Medulla oblongata (tissue), 1 donor: ENCODE results near the gene PVRIG.
"Not testable (repeated sequence)": the region's sequence is repeated elsewhere in the genome, so short reads cannot be mapped to it uniquely, and the experiment has no call there.

ENCODE experiments used
- DNase-seq: peaks from one replicate; pipeline ENCODE4 v3.0.0-alpha.2; 2015; ENCODE audit errors: extremely low spot score

Gene PVRIG

DNA sequence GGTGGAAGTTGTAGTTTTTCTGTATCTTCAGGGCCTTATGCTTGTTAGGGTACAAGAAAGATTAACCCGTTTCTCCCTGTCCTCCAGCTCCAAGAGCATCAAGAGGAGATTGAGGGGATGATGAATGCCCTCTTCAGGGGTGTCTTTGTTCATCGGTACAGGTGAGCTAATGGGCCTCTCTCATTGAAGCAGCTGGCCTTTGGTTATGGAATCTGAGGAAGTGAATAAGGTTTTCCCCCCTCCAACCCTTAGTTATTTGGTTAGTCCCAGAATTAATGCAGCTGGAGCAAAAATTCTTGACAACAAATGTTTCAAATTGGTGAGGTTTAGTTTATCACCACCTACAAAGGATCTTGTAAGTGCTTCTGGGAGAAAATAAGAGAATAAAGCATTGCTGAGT is 24.5 kb upstream of the PVRIG start:
- DNase-seq = no peak

DNA sequence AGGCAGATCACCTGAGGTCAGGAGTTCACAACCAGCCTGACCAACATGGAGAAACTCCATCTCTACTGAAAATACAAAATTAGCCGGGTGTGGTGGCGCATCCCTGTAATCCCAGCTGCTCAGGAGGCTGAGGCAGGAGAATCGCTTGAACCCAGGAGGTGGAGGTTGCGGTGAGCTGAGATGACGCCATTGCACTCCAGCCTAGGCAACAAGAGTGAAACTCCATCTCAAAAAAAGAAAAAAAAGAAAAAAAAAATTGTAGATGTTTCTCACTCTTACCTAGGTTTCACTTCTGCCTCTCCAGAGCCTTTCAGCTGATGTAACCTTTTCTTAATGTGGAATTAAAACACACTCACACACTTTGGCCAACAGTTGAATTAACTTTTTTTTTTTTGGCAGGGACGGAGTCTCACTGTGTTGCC is 23.8 kb upstream of the PVRIG start:
- DNase-seq = not testable (repeated sequence)

DNA sequence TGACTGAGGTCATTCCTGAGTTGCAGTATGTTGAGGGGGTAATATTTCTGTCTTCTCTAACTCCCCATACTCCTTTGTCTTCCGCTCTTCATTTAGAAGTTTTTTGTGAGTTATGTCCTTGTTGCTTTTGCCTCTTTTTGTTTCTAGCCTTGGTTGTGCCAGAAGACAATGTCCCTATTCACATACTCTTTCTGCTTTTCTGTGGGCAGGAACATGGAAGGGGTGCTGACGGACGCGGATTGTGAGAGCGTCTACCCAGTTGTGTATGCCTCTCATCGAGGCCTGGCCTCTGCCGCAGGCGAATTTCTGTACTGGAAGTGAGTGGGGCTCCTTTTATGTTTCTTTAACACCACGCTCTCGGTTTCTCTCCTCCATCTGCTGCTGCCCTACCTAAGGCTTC is 21.5 kb upstream of the PVRIG start:
- peak; percentile 52 for DNase-seq

DNA sequence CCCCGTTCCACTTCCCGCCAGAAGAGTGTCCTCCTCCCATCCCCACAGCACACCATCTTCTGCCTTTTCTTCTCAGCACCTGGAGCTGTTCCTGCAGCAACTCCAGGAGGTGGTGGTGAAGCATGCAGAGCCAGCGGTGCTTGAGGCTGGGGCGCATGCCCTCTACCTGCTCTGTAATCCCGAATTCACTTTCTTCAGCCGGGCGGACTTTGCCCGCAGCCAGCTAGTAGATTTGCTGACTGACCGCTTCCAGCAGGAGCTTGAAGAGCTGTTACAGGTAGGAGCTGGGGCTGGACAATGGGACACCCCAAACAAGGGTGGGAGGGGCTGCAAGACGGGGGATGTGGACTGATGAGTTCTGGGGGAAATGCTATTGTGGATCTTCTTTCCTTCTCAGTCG is 19.1 kb upstream of the PVRIG start:
- no peak for DNase-seq

DNA sequence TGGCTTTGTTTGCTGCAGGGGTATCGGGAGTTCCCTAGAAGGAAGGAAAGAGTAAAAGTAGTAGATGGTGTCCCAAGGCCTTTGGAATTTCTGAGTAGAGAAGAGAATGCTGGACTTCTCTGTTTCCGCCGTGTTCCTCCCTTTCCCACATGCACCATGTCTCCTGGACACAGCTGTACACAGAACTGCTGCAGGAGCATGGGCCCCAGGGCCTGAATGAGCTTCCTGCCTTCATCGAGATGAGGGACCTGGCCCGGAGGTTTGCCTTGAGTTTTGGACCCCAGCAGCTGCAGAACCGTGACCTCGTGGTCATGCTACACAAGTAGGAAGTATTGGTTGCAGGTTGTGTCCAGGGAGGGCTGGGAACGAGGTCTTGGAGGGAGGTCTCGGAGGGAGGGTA is 15.3 kb upstream of the PVRIG start:
- no peak for DNase-seq

DNA sequence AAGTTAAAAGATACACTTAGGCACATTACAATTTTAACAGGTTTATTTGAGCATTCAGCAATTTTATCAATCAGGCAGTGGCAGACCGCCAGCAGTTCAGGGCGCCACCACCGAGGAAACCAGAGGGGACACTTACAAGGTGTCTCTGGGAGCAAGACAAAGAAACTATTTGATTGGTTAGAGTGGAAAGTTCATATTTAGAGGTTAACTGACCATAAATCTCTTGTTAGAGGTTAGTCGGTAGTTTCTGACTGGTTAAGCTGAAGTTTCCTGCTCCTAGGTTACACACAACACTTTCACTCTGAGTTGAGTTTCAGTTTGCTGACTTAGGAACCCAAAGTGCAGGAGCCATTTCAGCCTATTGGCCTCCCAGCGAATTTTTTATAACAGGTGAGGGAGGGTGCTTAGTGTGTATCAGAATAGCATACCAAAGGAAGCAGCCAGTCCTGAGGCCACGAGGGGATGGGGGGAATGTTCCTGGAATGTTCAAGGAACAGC is 10.8 kb upstream of the PVRIG start:
- DNase-seq = no peak

DNA sequence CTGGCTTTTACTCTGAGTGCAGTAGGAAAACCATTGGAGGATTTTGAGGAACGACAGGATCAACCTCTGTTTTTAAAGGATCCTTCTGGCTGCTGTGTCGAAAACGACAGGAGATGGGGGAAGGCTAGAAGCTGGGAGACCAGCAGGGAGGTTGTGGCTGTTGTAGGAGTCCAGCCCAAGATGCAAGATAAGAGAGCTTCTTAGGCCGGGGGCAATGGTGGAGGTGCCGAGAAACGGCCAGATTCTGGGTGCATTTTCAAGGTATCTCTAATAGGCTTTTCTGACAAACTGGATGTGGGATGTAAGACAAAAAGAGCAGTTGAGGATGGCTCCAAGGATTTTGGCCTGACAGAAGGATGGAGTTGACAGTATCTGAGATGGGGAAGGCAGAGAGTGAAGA is 10.3 kb upstream of the PVRIG start:
- DNase-seq = no peak

DNA sequence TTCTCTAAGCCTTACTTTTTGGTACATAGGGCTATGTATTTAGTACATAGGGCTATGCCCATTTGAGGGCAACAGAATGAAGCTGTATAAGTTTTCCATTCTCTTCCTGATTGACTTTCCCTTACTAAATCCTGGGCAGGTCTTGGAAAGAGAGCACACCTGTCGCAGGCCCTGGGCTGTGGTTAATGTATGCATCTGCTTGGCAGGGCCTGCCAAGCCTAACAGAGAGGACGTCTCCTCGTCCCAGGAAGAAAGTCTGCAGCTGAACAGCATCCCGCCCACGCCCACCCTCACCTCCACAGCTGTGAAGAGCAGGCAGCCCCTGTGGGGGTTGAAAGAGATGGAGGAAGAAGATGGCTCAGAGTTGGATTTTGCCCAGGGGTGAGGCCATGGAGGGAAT is 8.9 kb upstream of the PVRIG start:
- no peak for DNase-seq

DNA sequence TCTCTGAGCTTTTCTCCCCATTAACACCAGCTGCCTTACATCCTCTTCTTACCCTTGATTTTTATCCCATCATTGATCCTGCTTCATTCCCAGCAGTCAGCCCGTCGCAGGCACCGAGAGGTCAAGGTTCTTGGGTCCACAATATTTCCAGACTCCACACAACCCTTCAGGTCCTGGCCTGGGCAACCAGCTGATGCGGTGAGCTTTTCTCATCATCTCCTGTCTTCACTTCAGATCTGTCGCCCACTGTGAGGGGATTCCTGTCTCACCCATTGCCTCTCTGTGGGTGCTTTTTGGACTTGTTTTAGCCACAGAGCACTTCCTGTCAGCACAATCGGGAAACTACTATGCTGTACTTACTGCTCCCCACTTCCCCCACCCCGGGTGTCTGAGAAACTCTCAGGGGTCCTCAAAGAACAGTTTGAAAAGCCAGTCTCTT is 8.4 kb upstream of the PVRIG start:
- no peak for DNase-seq

DNA sequence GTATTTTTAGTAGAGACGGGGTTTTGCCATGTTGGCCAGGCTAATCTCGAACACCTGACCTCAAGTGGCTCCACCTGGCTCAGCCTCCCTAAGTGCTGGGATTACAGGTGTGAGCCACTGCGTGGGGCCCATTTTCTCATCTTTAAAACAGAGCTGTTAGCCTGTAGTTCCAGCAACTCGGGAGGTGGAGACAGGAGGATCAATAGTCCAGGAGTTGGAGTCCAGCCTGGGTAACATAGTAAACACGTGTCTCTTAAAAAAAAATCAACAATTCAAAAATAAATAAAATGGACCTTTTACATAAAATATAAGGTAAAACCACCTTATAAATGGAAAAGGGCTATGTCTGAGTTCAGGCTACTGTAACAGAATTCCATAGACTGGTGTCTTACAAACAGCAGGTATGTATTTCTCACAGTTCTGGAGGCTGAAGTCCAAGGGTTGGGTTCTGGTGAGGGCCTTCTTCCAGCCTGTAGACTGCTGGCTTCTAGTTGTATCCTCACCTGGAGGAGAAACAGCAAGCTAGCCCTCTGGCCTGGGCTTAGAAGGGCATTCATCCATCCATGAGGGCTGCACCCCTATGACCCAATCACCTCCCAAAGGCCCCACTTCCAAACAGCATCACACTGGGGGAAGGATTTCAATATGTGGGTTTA is 7.0 kb upstream of the PVRIG start:
- no peak for DNase-seq

DNA sequence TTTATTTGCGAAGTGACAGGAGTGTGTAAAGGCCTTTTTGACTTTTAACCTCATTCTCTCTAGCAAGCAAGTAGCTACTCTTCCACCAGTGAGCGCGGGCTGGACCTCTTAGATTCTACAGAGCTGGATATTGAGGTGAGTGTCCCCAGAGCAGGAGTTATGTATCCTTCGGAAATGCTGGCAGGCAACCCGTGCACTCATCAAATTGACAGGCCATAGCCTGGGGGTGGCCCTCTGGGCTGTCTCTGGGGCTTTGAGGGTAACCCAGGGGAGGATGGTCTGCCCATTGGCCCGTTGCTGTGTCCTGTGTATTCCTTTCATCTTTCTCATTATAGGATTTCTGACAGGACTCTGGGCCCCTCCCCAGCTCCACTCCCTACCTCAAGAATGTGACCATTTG is 6.1 kb upstream of the PVRIG start:
- no peak for DNase-seq

DNA sequence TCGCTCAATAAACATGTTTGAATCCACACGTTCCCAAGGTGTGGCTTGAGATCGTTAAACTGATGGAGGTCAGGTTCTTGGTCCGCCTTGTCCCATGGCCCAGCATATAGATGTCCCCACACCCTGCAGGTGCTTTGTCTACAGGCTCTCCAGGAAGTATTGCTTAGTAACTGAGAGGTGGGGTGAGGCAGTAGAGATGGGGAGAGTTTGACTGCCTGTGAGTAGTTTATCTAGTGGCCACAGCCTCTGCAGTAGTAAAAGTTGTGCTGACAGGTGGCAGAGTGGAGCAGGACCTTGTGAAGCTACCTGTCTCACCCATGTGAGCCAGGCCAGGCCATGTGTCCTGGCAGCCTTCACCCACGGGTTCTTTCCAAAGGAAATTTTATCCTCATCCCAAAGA is 5.4 kb upstream of the PVRIG start:
- DNase-seq = not testable (repeated sequence)

DNA sequence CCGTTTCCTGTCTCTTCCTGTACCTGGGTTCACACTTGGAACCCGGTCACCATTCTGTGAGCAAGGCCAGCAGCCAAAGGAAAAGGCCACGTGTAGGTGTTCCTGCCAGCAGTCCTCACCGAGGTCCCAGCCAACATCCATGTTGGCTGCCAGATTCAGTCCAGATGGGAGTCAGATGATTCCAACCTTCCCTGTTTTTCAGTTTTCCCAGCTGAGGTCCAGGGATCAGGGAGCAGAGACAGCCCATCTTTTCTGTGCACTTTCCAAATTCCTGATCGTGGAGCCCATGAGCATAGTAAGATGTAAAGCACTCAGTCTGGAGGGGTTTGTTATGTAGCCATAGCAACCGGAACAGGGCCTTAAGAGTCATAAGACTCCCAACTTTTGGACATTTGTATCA is 3.9 kb upstream of the PVRIG start:
- peak; percentile 69 for DNase-seq

DNA sequence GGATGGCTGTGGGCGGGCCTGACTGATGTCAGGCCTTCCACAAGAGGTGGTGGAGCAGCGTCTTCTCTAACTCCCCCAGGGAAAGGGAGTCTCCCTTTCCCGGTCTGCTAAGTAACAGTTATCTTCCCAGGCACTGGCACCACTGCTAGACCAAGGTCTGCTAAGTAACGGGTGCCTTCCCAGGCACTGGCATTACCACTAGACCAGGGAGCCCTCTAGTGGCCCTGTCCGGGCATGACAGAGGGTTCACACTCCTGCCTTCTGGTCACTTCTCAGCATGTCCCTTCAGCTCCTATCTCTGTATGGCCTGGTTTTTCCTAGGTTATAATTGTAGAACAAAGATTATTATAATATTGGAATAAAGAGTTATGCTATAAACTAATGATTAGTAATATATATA is 1.8 kb upstream of the PVRIG start:
- not testable (repeated sequence) for DNase-seq

DNA sequence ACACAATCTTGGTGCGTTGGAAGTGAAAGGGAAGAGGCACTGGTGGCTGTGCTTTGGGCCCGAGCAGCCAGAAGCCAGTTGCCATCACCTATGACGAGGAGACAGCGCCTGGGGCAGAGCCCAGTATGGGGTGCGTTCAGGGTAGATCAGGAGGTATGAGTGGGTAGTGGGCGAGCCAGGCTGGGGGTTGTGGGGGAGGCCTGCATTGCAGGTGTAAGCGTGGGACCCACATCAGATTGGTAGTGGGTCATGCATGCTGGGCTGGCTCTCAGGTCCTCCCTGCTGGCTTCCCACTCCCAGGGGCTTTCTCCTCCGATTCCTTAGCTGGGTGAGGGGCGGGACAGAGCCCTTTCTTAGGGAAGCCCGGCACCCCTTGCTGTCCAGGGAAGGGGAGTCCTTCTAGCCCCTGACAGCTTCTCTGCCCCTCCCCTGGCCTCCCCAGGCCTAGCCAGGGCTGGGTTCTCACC is 445 bp upstream of the PVRIG start:
- no peak for DNase-seq

DNA sequence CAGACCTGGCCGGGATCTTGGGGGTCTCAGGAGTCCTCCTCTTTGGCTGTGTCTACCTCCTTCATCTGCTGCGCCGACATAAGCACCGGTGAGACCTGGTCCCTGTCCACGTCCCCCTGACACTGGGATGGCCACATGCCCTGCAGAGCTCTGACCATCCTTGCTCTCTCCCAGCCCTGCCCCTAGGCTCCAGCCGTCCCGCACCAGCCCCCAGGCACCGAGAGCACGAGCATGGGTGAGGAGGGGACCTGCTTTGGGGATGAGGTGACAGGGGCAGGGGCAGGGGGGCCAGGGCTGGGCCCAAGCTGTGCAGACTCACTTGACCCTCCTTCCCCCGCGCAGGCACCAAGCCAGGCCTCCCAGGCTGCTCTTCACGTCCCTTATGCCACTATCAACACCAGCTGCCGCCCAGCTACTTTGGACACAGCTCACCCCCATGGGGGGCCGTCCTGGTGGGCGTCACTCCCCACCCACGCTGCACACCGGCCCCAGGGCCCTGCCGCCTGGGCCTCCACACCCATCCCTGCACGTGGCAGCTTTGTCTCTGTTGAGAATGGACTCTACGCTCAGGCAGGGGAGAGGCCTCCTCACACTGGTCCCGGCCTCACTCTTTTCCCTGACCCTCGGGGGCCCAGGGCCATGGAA is 959 bp downstream of the PVRIG start:
- no peak for DNase-seq

DNA sequence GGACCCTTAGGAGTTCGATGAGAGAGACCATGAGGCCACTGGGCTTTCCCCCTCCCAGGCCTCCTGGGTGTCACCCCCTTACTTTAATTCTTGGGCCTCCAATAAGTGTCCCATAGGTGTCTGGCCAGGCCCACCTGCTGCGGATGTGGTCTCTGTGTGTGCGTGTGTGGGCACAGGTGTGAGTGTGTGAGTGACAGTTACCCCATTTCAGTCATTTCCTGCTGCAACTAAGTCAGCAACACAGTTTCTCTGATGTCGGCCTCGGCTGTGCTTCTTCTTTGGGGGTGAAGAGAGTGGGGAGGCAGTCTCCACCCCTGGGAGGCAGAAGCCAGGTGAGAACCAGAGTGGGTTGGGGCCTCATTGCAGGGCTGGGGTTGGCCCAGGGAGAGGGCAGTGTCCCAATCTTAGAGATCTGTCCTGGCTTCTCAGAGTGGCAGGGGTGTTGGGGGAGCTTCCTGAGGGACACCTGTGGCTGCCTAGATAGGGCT is 1.5 kb downstream of the PVRIG start:
- no peak for DNase-seq

DNA sequence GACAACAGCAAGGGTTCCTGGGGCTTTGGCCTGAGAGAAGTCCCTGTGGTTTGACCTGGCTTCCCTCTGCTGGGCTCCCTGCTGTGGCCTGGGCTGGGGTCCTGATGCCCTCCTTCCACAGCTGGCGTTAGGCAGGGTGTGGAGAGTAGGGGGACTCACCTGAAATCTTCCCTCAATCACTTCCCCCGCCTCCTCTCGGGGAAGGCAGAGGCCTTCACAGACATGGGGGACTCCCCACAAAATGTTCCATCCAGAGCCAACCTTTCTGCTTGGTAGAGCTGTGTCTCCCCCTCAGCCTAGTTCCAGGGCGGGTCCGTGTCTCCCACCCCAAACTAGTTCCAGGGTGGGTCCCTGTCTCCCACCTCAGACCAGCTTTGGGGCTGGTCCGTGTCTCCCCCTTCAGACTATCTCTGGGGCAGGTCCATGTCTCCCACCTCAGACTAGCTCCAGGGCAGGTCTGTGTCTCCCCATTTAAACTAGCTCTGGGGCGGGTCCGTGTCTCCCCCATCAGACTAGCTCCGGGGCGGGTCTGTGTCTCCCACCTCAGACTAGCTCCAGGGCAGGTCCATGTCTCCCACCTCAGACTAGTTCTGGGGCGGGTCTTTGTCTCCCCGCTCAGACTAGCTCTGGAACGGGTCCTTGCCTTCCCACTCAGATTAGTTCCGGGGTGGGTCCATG is 2.2 kb downstream of the PVRIG start:
- no peak for DNase-seq

DNA sequence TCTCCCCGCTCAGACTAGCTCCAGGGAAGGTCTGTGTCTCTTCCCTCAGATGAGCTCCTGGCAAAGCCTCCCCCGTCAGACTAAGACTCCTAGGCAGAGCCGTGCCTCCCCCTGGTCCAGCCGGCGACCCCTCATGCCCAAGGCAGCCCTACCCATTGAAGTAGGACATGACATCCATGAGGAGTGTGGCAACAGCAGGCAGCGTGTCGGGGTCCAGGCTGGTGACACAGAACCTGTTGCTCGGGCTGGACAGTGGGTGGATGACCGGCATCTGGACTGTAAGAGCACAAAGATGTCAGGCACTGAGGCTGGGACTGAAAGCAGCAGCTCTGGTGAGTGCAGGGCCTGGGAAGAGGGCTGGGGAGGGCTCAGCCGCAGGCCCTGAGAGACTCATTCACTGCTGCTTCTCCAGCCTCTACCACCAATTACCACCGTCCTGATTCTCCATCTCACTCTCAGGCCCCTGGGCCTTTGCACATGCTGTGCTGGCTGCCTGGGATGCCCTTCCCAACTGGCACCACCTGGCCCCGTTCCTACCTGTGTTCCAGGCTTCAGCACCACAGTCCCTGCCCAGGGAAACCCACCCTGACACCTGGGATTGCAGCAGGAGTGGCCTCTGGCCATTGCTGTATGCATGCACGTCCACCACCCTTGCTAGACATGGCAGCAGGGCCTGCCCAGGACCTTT is 2.8 kb downstream of the PVRIG start:
- DNase-seq = no peak

DNA sequence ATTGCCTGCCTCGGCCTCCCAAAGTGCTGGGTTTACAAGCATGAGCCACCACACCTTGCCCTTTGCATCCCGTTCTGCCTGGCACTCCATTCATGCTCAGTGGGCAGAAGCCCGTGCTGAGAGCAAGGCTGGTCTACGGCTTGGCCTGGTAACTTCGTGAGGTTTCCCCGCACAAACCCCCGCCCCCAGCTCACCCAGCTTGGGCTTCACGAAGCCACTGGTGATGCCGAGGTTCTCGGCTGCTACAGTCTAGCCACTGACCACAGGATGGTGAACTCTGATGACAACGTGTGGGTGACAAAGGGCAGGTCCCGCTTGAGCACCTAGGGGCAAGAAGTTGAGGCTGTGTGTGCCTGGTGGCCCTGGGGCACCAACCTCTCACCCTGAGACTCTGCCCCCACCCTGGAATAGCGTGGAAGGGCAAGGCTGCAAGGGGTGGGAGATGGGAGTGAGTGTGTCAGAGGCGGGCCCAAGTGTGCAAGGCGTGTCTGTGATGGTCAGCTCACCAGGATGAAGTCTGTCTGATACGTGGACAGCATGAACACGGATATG is 3.7 kb downstream of the PVRIG start:
- not testable (repeated sequence) for DNase-seq

DNA sequence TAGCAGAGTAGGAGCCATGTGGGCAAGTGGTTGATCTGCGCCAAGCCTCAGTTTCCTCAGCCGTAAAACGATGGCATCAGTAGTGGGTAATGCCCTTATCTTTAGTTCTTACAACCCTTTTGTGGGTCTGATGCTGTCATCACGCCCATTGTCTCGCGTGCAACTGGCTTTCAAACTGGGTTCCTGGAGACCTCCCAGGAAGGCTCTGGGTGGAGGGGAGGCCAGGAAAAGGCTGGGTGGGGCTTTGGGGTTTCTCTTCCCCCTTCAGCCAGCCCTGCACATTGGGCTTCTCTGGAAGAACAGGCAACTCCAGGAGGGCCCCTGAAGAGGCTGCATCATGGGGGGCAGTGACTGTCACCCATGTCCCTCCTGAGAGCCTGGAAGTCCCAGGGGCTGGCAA is 5.1 kb downstream of the PVRIG start:
- DNase-seq = not testable (repeated sequence)
